A673 (cell line): ENCODE data around the gene ZNF385B. TPM values are rescaled to one million over a fixed set of nuclear protein-coding genes. Genes with fewer than 3 reads are reported as not detected.

Source experiments
- BruUV-seq: library from RNA; stranded (reverse); fragments of 400-500 nt; replicated peaks from 2 replicates; lab custom pipeline; 2021; lab: Mats Ljungman, UMichigan
- CTCF ChIA-PET: fragments of 300-600 bp; sonication (Branson Sonifier 250); formaldehyde crosslinking; loops from one replicate; lab custom pipeline; 2022; ENCODE audit warnings: antibody characterized with exemption; lab: Charles Lee
- POLR2A ChIA-PET: fragments of 300-600 bp; sonication (Branson Sonifier 250); formaldehyde crosslinking; loops from one replicate; lab custom pipeline; 2022; ENCODE audit warnings: antibody characterized with exemption; ENCODE audit not compliant: low non-redundant PET; lab: Charles Lee
- DNase-seq: peaks from one replicate; pipeline ENCODE4 v3.0.0-alpha.2; 2015; ENCODE audit warnings: low spot score
- H3K27ac ChIP-seq: fragments of 200-600 bp; sonication (generic); 2 replicates; pipeline ENCODE4 v1.5.1; 2016; ENCODE audit warnings: mixed run types, low read depth, mild to moderate bottlenecking, mixed read lengths, antibody characterized with exemption, low read length; ENCODE audit not compliant: poor library complexity, severe bottlenecking
- H3K27me3 ChIP-seq: fragments of 200-600 bp; sonication (generic); replicated peaks from 2 replicates; pipeline ENCODE4 v1.6.1; 2017; ENCODE audit warnings: mixed run types, low read depth, mild to moderate bottlenecking, mixed read lengths, antibody characterized with exemption, low read length; ENCODE audit not compliant: insufficient read depth, poor library complexity
- H3K36me3 ChIP-seq: fragments of 200-600 bp; sonication (generic); 2 replicates; pipeline ENCODE4 v1.6.1; 2016; ENCODE audit warnings: mixed run types, mild to moderate bottlenecking, mixed read lengths, antibody characterized with exemption, low read length; ENCODE audit not compliant: insufficient read depth, poor library complexity, severe bottlenecking
- H3K4me1 ChIP-seq: fragments of 200-600 bp; sonication (generic); 2 replicates; pipeline ENCODE4 v1.6.1; 2017; ENCODE audit warnings: mixed run types, mild to moderate bottlenecking, mixed read lengths, antibody characterized with exemption, low read length; ENCODE audit not compliant: insufficient read depth, poor library complexity, severe bottlenecking
- H3K4me3 ChIP-seq: fragments of 200-600 bp; sonication (generic); 2 replicates; pipeline ENCODE4 v1.5.1; 2016; ENCODE audit warnings: low read depth, mixed run types, mild to moderate bottlenecking, mixed read lengths, low read length; ENCODE audit not compliant: poor library complexity, severe bottlenecking
- H3K9me3 ChIP-seq: fragments of 200-600 bp; sonication (generic); 2 replicates; pipeline ENCODE4 v1.6.1; 2016; ENCODE audit warnings: mixed run types, low read depth, mild to moderate bottlenecking, mixed read lengths, antibody characterized with exemption, low read length; ENCODE audit not compliant: poor library complexity, severe bottlenecking
- EZH2 ChIP-seq: fragments of 200-600 bp; sonication (generic); IDR thresholded peaks from 2 replicates; pipeline ENCODE4 v1.6.1; 2017; ENCODE audit warnings: borderline replicate concordance, low read depth, mild to moderate bottlenecking, mixed read lengths, antibody characterized with exemption, low read length; ENCODE audit not compliant: poor library complexity, severe bottlenecking
- intact Hi-C: fragments of 100-400 bp; cut with micrococcal nuclease; formaldehyde crosslinking; loops from one replicate; pipeline ENCODE4 v1.10.0; 2022; ENCODE audit not compliant: unreplicated experiment
- total RNA-seq: library from RNA; stranded (reverse); gene quantifications from 2 replicates; pipeline ENCODE4 v1.2.3, GENCODE V29; 2021
- TF ChIP-seq, protein P1 (sequence below): fragments of 300-800, 200-600 bp; sonication (generic); conservative IDR thresholded peaks from 2 replicates; pipeline ENCODE4 v1.5.1; 2017; ENCODE audit warnings: low read depth, mild to moderate bottlenecking, antibody characterized with exemption, low read length, moderate library complexity, mixed read lengths

ZNF385B gene
- total RNA-seq, 1 experiment from 2014 or later = not detected

DNA sequence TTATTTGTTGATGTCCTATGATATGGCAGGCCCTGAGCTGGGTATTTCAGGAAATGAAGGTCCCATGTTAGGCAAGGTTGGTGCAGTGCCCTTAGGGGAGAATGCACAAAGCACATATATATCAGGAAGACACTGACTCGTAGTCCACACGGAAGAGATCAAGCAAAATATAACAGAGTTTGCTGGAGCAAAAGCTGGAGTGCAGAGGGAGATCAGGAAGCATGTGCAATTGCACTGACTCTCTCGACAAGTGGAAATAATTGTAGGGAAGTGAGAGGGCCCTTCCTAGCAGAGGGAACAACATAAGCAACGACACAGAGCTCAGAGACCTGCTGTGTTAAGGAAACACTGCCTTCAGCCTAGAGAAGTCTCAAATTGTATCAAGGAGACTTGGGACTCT, 4.2 kb downstream of the ZNF385B start:
- CTCF ChIA-PET = no interaction called here
- POLR2A ChIA-PET = no interaction called here
- Histone ChIP-seq H3K9me3 (no peaks in the 10 kb centered on the region), H3K36me3 (no peaks in the 10 kb centered on the region), H3K4me1 (peaks cover 6% of the 10 kb centered on the region), H3K4me3 (no peak overlapping the region), H3K27me3 (peaks cover 88% of the 10 kb centered on the region), H3K27ac (no peak overlapping the region)
- no peak for DNase-seq
- intact Hi-C loops = no loop called here
- no peak for TF ChIP-seq EZH2
- TF ChIP-seq, protein P1, sequence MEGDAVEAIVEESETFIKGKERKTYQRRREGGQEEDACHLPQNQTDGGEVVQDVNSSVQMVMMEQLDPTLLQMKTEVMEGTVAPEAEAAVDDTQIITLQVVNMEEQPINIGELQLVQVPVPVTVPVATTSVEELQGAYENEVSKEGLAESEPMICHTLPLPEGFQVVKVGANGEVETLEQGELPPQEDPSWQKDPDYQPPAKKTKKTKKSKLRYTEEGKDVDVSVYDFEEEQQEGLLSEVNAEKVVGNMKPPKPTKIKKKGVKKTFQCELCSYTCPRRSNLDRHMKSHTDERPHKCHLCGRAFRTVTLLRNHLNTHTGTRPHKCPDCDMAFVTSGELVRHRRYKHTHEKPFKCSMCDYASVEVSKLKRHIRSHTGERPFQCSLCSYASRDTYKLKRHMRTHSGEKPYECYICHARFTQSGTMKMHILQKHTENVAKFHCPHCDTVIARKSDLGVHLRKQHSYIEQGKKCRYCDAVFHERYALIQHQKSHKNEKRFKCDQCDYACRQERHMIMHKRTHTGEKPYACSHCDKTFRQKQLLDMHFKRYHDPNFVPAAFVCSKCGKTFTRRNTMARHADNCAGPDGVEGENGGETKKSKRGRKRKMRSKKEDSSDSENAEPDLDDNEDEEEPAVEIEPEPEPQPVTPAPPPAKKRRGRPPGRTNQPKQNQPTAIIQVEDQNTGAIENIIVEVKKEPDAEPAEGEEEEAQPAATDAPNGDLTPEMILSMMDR = no peak
- BruUV-seq = no TSS peak

DNA sequence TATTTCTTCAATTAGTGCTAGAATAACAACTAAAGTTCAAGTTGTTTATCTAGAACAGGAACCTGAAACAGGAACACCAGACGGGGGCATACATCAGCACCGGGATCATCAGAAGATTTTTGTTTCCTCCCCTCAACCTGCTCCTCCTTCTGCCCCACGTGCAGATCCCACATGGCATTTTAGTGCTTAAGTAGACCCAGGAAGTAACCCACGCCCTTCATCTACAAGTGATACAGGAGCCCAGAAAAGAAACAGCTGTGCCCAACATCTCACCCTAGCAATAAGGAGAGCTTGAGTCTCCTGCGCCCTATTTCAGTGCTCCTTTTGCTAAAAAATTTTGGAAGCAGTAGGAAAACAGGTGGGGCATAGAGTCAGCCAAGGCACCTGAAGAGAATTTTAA, 5.2 kb downstream of the ZNF385B start:
- Histone ChIP-seq H3K9me3 (no peaks in the 10 kb centered on the region), H3K27ac (no peak overlapping the region), H3K4me3 (no peak overlapping the region), H3K4me1 (no peaks in the 10 kb centered on the region), H3K36me3 (no peaks in the 10 kb centered on the region), H3K27me3 (peaks cover 78% of the 10 kb centered on the region)
- no peak for TF ChIP-seq EZH2
- TF ChIP-seq, protein P1 = no peak
- intact Hi-C loops = no loop called here
- BruUV-seq = no TSS peak
- ChIA-PET POLR2A (no interaction called here), CTCF (no interaction called here)
- DNase-seq = no peak

DNA sequence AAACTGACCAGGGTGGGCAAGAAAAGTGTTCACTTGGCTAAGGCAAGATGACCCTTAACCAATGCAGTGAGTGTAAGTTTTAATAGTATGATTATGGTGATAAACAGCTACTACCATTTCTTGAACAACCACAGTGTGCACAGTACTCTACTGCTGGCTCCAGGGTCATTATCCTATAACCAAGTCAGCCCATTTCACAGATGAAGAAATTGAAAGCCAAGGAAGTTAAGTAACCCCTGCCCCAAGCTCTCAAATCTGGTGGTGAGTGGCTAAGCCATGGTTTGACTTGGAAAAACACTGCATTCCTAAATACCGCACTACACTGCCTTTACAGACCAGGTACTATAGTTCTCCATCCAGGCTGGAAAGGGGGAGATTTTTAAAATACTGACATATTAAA, 5.7 kb downstream of the ZNF385B start:
- no peaks in the 10 kb centered on the region for H3K4me1 ChIP-seq
- peaks cover 73% of the 10 kb centered on the region for H3K27me3 ChIP-seq
- no TSS peak for BruUV-seq
- no peak overlapping the region for H3K4me3 ChIP-seq
- DNase-seq = no peak
- H3K9me3 ChIP-seq = no peaks in the 10 kb centered on the region
- ChIA-PET POLR2A (no interaction called here), CTCF (no interaction called here)
- H3K27ac ChIP-seq = no peak overlapping the region
- no peaks in the 10 kb centered on the region for H3K36me3 ChIP-seq
- intact Hi-C loops = no loop called here
- TF ChIP-seq EZH2 = no peak
- TF ChIP-seq, protein P1 = no peak
